ENCODE results near the gene KRTAP2-4. TPM values are rescaled to one million over a fixed set of nuclear protein-coding genes. Genes with fewer than 3 reads are reported as not detected.

KRTAP2-4 gene
- polyA plus RNA-seq, 1 donor (not counting 4 experiments of a cell fraction or from before 2014, with no cell fraction given) = not detected

DNA sequence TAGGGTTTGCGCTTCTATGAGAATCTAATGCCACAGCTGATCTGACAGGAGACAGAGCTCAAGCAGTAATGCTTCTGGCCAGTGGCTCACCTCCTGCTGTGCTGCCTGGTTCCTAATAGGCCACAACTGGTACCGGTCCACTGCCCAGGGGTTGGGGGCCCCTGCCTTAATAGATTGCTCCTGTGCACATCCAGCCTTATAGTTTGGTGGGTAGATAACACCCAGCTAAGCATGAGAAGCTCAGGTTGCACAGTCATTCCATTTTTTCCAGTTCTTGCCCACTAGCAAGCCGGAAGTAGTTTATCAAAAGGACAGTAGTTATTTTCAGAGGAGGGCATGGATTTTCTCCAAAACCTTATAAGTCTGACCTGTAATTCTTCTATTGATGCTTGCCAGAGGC is 46.3 kb downstream of the KRTAP2-4 start:
- Histone ChIP-seq H3K36me3 (ENCODE audit: control insufficient read depth in 2 of 2, extremely low read depth in 1 of 2, insufficient read depth in 2 of 2, low read length in 2 of 2) (no peaks in the 10 kb centered on the region), H3K27me3 (ENCODE audit: control insufficient read depth, extremely low read depth, insufficient read depth, low read length) (no peaks in the 10 kb centered on the region), H2AFZ (ENCODE audit: control insufficient read depth, low read length) (no peak overlapping the region), H4K20me1 (ENCODE audit: control insufficient read depth, extremely low read depth, insufficient read depth, low read length) (no peaks in the 10 kb centered on the region), H3K9me1 (ENCODE audit: control insufficient read depth, extremely low read depth, insufficient read depth, low read length) (no peaks in the 10 kb centered on the region), H3K4me2 (ENCODE audit: control insufficient read depth, extremely low read depth, insufficient read depth, low read depth, low read length) (no peak overlapping the region), H3K79me2 (ENCODE audit: control insufficient read depth, insufficient read depth, low read length) (no peaks in the 10 kb centered on the region), H3K9me3 (ENCODE audit: control insufficient read depth, low read depth, low read length) (no peaks in the 10 kb centered on the region), H3K4me1 (ENCODE audit: control insufficient read depth, extremely low read depth, insufficient read depth, low read length) (no peaks in the 10 kb centered on the region), H3K27ac (ENCODE audit: control insufficient read depth, insufficient read depth, low read length) (no peak overlapping the region), H3K9ac (ENCODE audit: control insufficient read depth, extremely low read depth, insufficient read depth, low read length) (no peak overlapping the region), H3K4me3 (ENCODE audit: control insufficient read depth in 2 of 3, extremely low read depth in 1 of 3, insufficient read depth in 2 of 3, low read depth in 1 of 3, low read length in 3 of 3) (no peak overlapping the region)
- FAIRE-seq (no peak), DNase-seq (ENCODE audit: low read depth, low spot score) (no peak)
- no peak for TF ChIP-seq CTCF (optimal IDR thresholded peaks at IDR 0.05 in 1 of 3, IDR thresholded peaks at IDR 0.05 in 1 of 3, conservative IDR thresholded peaks at IDR 0.05 in 1 of 3; ENCODE audit: extremely low read depth in 1 of 3, insufficient read depth in 2 of 3, low read length in 3 of 3)
- TF ChIP-seq EZH2 (IDR thresholded peaks at IDR 0.05; ENCODE audit: low read length) = no peak
- dilution Hi-C loops (cut with MboI; ENCODE audit: extremely low pct_ligation_motif_present, low sequenced_read_pairs) = no loop called here

- no peak overlapping the region for H3K27ac ChIP-seq (ENCODE audit: control insufficient read depth, insufficient read depth, low read length)
- H3K9ac ChIP-seq (ENCODE audit: control insufficient read depth, extremely low read depth, insufficient read depth, low read length) = no peak overlapping the region
- H2AFZ ChIP-seq (ENCODE audit: control insufficient read depth, low read length) = no peak overlapping the region
- no peaks in the 10 kb centered on the region for H3K27me3 ChIP-seq (ENCODE audit: control insufficient read depth, extremely low read depth, insufficient read depth, low read length)
- no peaks in the 10 kb centered on the region for H3K9me1 ChIP-seq (ENCODE audit: control insufficient read depth, extremely low read depth, insufficient read depth, low read length)
- no peaks in the 10 kb centered on the region for H3K36me3 ChIP-seq (ENCODE audit: control insufficient read depth in 2 of 2, extremely low read depth in 1 of 2, insufficient read depth in 2 of 2, low read length in 2 of 2)
- H3K79me2 ChIP-seq (ENCODE audit: control insufficient read depth, insufficient read depth, low read length) = no peaks in the 10 kb centered on the region
- H4K20me1 ChIP-seq (ENCODE audit: control insufficient read depth, extremely low read depth, insufficient read depth, low read length) = no peaks in the 10 kb centered on the region
- DNase-seq (ENCODE audit: low read depth, low spot score) (no peak), FAIRE-seq (no peak)
- TF ChIP-seq CTCF (optimal IDR thresholded peaks at IDR 0.05 in 1 of 3, IDR thresholded peaks at IDR 0.05 in 1 of 3, conservative IDR thresholded peaks at IDR 0.05 in 1 of 3; ENCODE audit: extremely low read depth in 1 of 3, insufficient read depth in 2 of 3, low read length in 3 of 3) (no peak), EZH2 (IDR thresholded peaks at IDR 0.05; ENCODE audit: low read length) (no peak)
- H3K4me2 ChIP-seq (ENCODE audit: control insufficient read depth, extremely low read depth, insufficient read depth, low read depth, low read length) = no peak overlapping the region
- H3K9me3 ChIP-seq (ENCODE audit: control insufficient read depth, low read depth, low read length) = no peaks in the 10 kb centered on the region
- no peak overlapping the region for H3K4me3 ChIP-seq (ENCODE audit: control insufficient read depth in 2 of 3, extremely low read depth in 1 of 3, insufficient read depth in 2 of 3, low read depth in 1 of 3, low read length in 3 of 3)
- dilution Hi-C loops (cut with MboI; ENCODE audit: extremely low pct_ligation_motif_present, low sequenced_read_pairs) = no loop called here
- no peaks in the 10 kb centered on the region for H3K4me1 ChIP-seq (ENCODE audit: control insufficient read depth, extremely low read depth, insufficient read depth, low read length)
Measured at GRCh38 chr17:41018541-41018940, 47.1 kb downstream of the KRTAP2-4 start.

All from keratinocyte (primary cell).